RPMI7951 (cell line): ENCODE measurements around the gene TGFBI. TPM values are rescaled to one million over a fixed set of nuclear protein-coding genes. Genes with fewer than 3 reads are reported as not detected.

Experiments used
- DNase-seq: peaks from one replicate; pipeline ENCODE4 v3.0.0-alpha.2; 2012; ENCODE audit warnings: low read depth
- total RNA-seq: library from RNA; depleted of rRNA; stranded (reverse); fragments of >200 nt; shearing (Covaris generic); gene quantifications from 2 replicates; pipeline ENCODE4 v1.2.3, GENCODE V29; 2014; rRNA removed

Gene TGFBI
- 976 and 1,163 TPM in 2 replicates for total RNA-seq

- DNase-seq: peak; percentile 76
These were observed at the start of gene TGFBI for GRCh38 chr5:136028782-136029742. TSS of gene TGFBI (plus strand) at chr5:136028988. CDS start at chr5:136029056, 68 bp downstream.

DNA sequence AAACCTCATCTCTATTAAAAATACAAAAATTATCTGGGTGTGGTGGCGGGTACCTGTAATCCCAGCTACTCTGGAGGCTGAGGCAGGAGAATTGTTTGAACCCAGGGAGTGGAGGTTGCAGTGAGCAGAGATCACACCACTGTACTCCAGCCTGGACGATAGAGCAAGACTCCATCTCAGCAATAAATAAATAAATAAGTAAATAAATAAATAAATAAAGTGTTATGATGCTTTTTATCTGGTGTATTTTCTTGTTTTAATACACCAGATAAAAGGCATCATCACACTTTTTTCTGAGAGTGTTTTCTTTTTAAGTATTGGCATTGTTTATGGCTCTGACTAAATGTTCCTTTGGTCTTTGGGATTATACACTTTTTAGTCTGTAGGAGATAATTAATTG is 49.8 kb upstream of the TGFBI start:
- DNase-seq: no peak

DNA sequence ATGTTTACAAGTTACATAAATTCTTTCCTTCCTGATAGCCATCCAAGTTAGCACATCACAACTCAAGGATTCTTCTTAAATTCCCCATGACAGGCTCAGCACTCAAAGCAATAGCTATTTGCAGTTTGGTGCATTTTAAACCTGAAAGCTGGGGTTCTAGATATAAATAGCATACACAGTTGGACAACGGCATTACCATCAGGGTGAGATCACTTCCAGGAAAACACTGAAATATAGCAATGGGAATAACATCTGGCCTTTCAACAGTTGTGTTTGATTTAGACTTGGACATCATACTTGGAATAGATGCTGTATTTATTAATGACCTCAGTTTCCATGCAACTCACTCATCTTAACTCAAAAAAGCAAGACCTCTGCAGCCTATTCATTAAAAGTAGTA is 49.3 kb upstream of the TGFBI start:
- peak; percentile 61 for DNase-seq

- DNase-seq: no peak
These were observed 48.2 kb upstream of the TGFBI start for GRCh38 chr5:135980620-135981019.

DNA sequence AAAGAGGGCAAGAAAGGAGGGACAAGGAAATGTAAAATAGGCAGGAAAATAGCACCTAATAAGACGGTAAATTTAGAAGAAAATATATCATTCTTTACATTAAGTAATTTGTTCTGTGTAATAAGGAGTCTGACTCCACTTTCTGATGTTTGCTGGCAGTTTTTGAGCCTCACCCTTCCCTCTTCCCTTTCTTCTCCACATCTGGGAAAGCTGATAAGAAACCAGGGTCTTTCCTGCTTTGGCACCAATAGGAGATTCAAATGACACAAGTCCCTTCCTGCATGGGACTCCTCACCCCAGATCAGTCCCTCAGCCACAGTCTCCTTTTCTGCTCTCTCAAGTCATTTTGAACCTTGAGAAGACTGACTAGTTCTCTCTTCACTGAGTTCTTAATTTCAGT is 42.8 kb upstream of the TGFBI start:
- DNase-seq: no peak

DNA sequence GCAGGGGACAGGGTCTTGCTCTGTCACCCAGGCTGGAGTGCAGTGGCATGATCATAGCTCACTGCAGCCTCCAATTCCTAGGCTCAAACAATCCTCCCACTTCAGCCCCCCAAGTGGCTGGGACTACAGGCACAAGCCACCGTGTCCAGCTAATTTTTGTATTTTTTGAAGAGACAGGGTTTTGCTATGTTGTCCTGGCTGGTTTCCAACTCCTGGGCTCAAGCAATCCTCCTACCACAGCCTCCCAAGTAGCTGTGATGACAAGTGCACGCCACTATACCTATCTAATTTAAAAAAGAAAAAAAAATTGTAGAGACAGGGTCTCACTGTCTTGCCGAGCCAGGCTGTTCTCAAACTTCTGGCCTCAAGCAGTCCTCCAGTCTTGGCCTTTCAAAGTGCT is 42.4 kb upstream of the TGFBI start:
- DNase-seq: no peak

- DNase-seq: no peak
These were observed 41.8 kb upstream of the TGFBI start for GRCh38 chr5:135986891-135987401.

GRCh38 chr5:135988546-135988945 is 40.2 kb upstream of the TGFBI start:
- no peak for DNase-seq

- no peak for DNase-seq
These were observed 39.1 kb upstream of the TGFBI start for GRCh38 chr5:135989686-135990085.

DNA sequence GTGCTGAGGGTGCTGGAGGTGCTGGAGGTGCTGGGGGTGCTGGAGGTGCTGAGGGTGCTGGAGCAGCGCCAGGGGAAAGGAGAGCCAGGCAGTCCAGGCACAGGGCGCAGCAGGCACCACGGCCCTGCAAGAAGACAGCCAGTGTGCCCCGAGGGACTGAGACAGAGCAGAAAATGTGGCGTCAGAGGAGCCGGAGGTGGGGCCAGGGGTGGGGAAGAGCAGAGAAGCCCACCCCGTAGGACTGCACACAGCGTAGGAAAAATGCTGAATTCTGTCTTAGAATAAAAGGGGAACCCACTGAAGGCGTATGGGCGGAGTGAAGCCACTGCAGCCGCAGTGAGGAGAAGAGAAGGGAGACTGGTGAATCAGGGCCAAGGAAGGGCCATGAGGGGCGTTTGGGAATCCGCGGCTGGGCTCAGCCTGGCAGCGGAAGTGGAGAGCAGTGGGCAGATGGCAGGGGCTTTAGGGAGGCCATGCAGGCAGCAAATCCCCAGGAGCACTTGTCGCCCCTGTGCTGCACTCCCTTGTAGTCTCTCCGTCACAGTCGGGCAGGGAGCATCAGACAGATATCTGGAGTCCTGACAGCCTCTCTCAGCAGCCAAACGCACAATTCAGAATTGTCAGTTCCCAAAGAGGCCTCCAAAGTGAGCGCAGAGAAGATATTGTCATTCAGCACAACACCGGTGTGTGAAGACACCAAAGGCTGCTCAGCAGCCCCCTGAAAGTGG is 38.1 kb upstream of the TGFBI start:
- no peak for DNase-seq

GRCh38 chr5:135991429-135991828 is 37.4 kb upstream of the TGFBI start:
- DNase-seq: no peak

DNA sequence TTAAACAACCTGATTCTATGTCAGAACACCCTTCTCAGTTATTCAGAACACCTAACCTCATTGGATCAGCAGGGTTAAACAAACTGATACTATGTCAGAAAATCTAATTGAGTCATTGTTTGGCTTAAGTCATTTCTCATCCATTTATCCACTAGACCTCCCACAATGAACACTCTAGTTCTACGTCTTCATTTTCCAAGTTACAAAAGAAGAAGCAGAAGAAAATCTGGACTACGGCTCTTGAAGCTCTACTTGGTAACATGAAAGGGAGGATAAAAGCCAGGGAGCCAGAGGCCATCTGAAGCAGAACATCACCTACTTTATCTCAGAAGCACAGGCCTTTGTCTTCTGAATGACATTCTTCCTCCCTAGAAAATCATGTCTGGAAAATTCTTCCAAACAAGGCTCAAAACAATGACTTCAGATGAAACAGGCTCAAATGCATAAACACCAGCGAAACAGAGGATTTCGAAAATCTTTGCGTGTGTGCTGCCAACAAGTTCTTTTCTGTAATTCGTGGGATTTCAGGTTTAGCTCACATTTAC is 35.4 kb upstream of the TGFBI start:
- no peak for DNase-seq

GRCh38 chr5:135993880-135994636 is 34.7 kb upstream of the TGFBI start:
- peak; percentile 72 for DNase-seq

DNA sequence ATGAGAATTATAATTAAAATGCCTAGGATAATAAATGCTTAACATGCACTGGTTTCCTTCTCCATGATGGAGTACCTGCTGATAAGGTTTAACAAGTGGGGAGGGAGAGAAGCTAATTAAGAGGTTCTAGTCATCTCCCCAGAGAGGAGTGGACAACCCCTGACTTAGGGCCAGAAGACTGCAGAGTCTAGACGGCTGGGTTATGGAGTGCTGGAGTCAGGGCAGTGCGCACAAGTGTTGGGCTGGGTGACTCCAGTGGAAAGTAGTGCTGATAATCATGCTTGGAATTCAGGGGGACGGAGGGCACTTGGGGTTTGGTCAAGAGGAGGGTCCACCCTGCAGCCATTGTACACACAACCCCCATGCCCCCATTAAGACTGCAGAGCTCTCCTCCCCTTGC is 32.8 kb upstream of the TGFBI start:
- no peak for DNase-seq

DNA sequence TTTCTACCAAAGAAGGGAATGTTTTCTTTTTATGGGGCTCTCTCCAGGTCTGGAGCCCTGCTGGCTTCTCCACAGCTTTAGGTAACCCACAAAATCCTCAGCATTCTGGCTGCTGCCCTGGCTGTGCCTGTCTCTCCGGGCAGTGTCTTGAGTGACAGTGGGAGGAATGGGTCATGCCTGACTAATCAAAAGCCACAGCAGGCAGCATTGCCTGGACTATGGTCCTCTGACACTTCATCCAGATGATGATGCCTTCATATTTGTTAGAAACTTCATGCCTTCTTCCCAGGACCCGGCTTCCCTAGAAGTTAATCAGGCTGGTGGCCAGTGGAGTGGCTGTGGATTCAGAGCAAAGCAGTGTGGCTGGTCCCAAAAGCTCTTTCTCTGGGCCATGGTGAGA is 32.2 kb upstream of the TGFBI start:
- DNase-seq: peak; percentile 84

GRCh38 chr5:135997673-135998335 is 31.0 kb upstream of the TGFBI start:
- no peak for DNase-seq

DNA sequence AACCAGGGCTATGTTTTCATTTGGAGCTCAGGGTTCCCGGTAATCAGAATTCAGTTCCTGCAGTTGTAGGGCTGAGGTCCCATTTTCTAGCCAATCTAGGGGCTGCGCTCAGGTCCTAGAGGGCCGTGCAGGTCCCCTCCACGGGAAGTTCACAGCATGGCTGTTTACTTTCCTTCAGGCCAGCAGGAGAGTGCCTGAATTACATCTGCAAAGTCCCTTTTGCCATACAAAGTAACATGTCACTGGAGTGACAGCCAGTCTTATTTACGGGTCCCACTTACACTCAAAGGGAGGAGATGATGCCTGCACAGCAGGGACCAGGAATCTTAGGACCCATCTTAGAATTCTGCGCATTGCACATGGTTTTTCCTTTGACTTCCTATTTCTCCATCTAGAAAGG is 29.9 kb upstream of the TGFBI start:
- no peak for DNase-seq

DNA sequence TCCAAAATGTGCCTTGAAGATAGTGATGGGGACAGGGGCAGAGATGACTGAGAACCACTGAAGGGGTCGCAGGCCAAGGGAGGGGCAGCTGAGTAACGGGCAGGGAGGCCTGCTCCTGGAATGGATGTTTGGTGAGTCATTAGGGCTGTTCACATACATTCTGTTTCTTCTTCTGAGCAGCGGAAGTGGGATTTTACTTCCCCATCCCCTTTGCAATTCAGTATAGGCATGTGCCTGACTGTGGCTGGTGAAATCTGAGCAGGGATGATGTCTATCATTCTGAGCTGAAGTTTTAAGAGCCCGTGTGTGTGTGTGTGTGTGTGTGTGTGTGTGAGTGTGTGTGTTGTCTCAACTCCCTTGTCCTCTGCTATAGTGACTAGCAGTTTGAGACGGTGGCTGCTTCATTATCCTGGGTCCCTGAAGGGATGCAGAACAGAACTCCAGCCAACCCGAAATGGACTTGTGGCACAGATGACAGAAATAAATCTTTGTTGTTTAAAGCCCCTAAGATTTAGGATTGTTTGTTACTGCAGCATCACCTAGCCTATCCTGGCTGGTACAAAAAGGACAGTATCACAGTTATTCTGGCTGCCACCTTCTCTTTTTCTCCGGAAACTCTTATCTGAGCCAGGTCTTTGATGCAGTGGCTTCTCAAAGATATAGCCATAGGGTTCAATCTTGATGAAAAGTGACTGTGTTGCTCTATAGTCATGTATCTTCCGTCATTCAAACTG is 29.2 kb upstream of the TGFBI start:
- DNase-seq: peak; percentile 93

GRCh38 chr5:136000147-136000546 is 28.6 kb upstream of the TGFBI start:
- no peak for DNase-seq

DNA sequence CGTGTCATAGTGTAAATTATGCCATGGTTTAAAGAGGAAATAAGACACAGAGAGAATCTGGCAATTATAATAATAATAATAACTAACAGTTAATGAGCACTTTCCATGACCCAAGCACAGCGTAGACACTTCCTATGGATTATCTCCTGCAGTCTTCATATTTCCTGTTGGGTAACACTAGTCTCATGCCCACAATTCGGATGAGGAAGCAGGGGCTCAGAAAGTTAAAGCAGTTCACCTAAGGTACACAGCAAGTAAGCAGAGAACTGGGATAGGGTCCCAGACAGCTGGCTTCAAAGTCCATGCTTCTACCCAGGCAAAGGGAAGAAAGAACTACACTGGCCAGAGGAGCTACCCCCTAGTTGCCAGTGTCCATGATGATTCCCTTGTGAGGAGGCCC is 27.9 kb upstream of the TGFBI start:
- DNase-seq: no peak
